WTC11 (cell line): ENCODE data around the gene ADA. TPM values are rescaled to one million over a fixed set of nuclear protein-coding genes. Genes with fewer than 3 reads are reported as not detected.

Experiments
- ATAC-seq: fragments of 200-7000 bp; cut with Tn5 transposase; 2 replicates; pipeline ENCODE4 v1.10.0; 2021; ENCODE audit warnings: mild to moderate bottlenecking, moderate library complexity
- CTCF ChIA-PET: fragments of 300-600 bp; sonication (Branson Sonifier 250); formaldehyde crosslinking; loops from one replicate; lab custom pipeline; 2021; ENCODE audit warnings: antibody characterized with exemption; lab: Charles Lee
- POLR2A ChIA-PET: fragments of 350-600 bp; sonication (Branson Sonifier 250); formaldehyde crosslinking; loops from one replicate; lab custom pipeline; 2021; ENCODE audit warnings: antibody characterized with exemption; lab: Charles Lee
- DNase-seq: peaks from one replicate; pipeline ENCODE4 v3.0.0; 2021; ENCODE audit warnings: low spot score
- H3K27ac Mint-ChIP-seq: 2 replicates; pipeline ENCODE4 v1.8.0; 2021; ENCODE audit warnings: mixed read lengths
- H3K27me3 Mint-ChIP-seq: 2 replicates; pipeline ENCODE4 v1.8.0; 2021; ENCODE audit warnings: low read depth, mild to moderate bottlenecking, moderate library complexity, mixed read lengths
- H3K36me3 Mint-ChIP-seq: 2 replicates; pipeline ENCODE4 v1.8.0; 2021; ENCODE audit warnings: mixed read lengths
- H3K4me1 Mint-ChIP-seq: 2 replicates; pipeline ENCODE4 v1.8.0; 2022; ENCODE audit warnings: mixed read lengths
- H3K4me3 Mint-ChIP-seq: 2 replicates; pipeline ENCODE4 v1.8.0; 2021; ENCODE audit warnings: mild to moderate bottlenecking, moderate library complexity, mixed read lengths
- H3K9me3 Mint-ChIP-seq: 2 replicates; pipeline ENCODE4 v1.8.0; 2021; ENCODE audit warnings: mixed read lengths
- ARID4B ChIP-seq: sonication (generic); formaldehyde crosslinking; IDR thresholded peaks from 2 replicates; pipeline ENCODE4 v1.8.0; 2023; ENCODE audit warnings: missing genetic modification reagents, mild to moderate bottlenecking, borderline replicate concordance
- ATF3 ChIP-seq: sonication (generic); formaldehyde crosslinking; conservative IDR thresholded peaks from 2 replicates; pipeline ENCODE4 v1.8.1; 2022; ENCODE audit warnings: mild to moderate bottlenecking, missing genetic modification reagents
- CBFB ChIP-seq: sonication (generic); formaldehyde crosslinking; IDR thresholded peaks from 2 replicates; pipeline ENCODE4 v1.8.1; 2022; ENCODE audit warnings: mild to moderate bottlenecking, low read depth, missing genetic modification reagents
- E2F5 ChIP-seq: sonication (generic); formaldehyde crosslinking; IDR thresholded peaks from 2 replicates; pipeline ENCODE4 v1.8.1; 2022; ENCODE audit warnings: mild to moderate bottlenecking, moderate library complexity, missing genetic modification reagents
- ELF4 ChIP-seq: sonication (generic); formaldehyde crosslinking; IDR thresholded peaks from 2 replicates; pipeline ENCODE4 v1.8.1; 2022; ENCODE audit warnings: low read depth, mild to moderate bottlenecking, moderate library complexity, missing genetic modification reagents
- ESRRA ChIP-seq: sonication (generic); formaldehyde crosslinking; IDR thresholded peaks from 2 replicates; pipeline ENCODE4 v1.8.1; 2022; ENCODE audit warnings: mild to moderate bottlenecking, missing genetic modification reagents, borderline replicate concordance
- FOXP1 ChIP-seq: sonication (generic); formaldehyde crosslinking; IDR thresholded peaks from 2 replicates; pipeline ENCODE4 v1.8.0; 2022; ENCODE audit warnings: missing genetic modification reagents, mild to moderate bottlenecking, moderate library complexity, borderline replicate concordance
- GABPB1 ChIP-seq: sonication (generic); formaldehyde crosslinking; IDR thresholded peaks from 2 replicates; pipeline ENCODE4 v1.8.1; 2023; ENCODE audit warnings: mild to moderate bottlenecking, missing genetic modification reagents
- IRF2 ChIP-seq: sonication (generic); formaldehyde crosslinking; IDR thresholded peaks from 2 replicates; pipeline ENCODE4 v1.8.0; 2022; ENCODE audit warnings: low read depth, missing genetic modification reagents, borderline replicate concordance
- JAZF1 ChIP-seq: fragments of 250-450 bp; sonication (Bioruptor Pico); IDR thresholded peaks from 2 replicates; pipeline ENCODE4 v1.9.0; 2021; ENCODE audit warnings: moderate library complexity, mild to moderate bottlenecking, inconsistent platforms
- NFATC4 ChIP-seq: fragments of 250-450 bp; sonication (Bioruptor Pico); IDR thresholded peaks from 2 replicates; pipeline ENCODE4 v1.9.0; 2021; ENCODE audit warnings: mild to moderate bottlenecking
- RELA ChIP-seq: sonication (generic); formaldehyde crosslinking; IDR thresholded peaks from 2 replicates; pipeline ENCODE4 v1.8.1; 2022; ENCODE audit warnings: missing genetic modification reagents, mild to moderate bottlenecking, borderline replicate concordance
- SMAD3 ChIP-seq: sonication (generic); formaldehyde crosslinking; IDR thresholded peaks from 2 replicates; pipeline ENCODE4 v1.8.0; 2022; ENCODE audit warnings: missing genetic modification reagents, mild to moderate bottlenecking, borderline replicate concordance
- ZNF423 ChIP-seq: fragments of 250-450 bp; sonication (Bioruptor Pico); IDR thresholded peaks from 2 replicates; pipeline ENCODE4 v2.1.2; 2022; ENCODE audit warnings: mild to moderate bottlenecking, moderate library complexity
- ZNF512 ChIP-seq: sonication (generic); formaldehyde crosslinking; IDR thresholded peaks from 2 replicates; pipeline ENCODE4 v1.8.1; 2022; ENCODE audit warnings: missing genetic modification reagents, borderline replicate concordance
- total RNA-seq: library from RNA; stranded (reverse); gene quantifications from 3 replicates; pipeline ENCODE4 v1.2.3, GENCODE V29; 2021
- TF ChIP-seq, protein P1 (sequence below): sonication (generic); formaldehyde crosslinking; IDR thresholded peaks from 2 replicates; pipeline ENCODE4 v1.8.1; 2023; ENCODE audit warnings: mild to moderate bottlenecking, missing genetic modification reagents
- TF ChIP-seq, protein P2 (sequence below): sonication (generic); formaldehyde crosslinking; IDR thresholded peaks from 2 replicates; pipeline ENCODE4 v1.8.1; 2022; ENCODE audit warnings: low read depth, missing genetic modification reagents, borderline replicate concordance

The ADA gene
- total RNA-seq, 1 experiment from 2014 or later: 19.7 TPM

DNA sequence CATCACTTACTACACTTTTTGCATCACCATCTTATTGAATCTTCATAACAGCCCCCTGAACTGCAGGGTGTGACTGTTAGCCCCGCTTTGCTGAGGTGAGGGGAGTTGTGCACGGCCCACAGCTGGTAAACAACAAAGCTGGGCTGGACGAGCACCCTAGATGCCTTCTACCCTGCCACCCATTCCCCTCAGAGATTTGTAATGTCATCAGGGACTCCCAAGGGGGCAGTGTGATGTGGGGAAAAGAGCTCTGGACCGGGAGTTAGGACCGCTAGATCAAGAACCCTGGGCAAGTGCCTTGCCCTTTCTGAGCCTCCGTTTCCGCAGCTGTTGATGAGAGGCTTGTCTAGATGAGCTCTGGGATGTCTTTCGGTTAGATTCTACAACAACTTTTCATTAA lies 48.2 kb downstream of the ADA start:
- ChIA-PET CTCF (interaction anchor here (0.6 to 1.7 kb wide), 19 partner anchors 10 to 215 kb away, joined by 3 to 13 read pairs (median 4); partner anchors contain the start of genes ADA, PKIG, SERINC3 and TTPAL), POLR2A (no interaction called here)
- no peaks in the 10 kb centered on the region; the same call in 1 of the 2 replicates for H3K36me3 Mint-ChIP-seq
- H3K4me1 Mint-ChIP-seq: peaks cover 10% of the 10 kb centered on the region
- no peak overlapping the region for H3K4me3 Mint-ChIP-seq
- H3K27me3 Mint-ChIP-seq: no peaks in the 10 kb centered on the region
- H3K9me3 Mint-ChIP-seq: peaks cover 7% of the 10 kb centered on the region; the same call in 1 of the 2 replicates
- DNase-seq: peak; percentile 25
- TF ChIP-seq, protein P1, sequence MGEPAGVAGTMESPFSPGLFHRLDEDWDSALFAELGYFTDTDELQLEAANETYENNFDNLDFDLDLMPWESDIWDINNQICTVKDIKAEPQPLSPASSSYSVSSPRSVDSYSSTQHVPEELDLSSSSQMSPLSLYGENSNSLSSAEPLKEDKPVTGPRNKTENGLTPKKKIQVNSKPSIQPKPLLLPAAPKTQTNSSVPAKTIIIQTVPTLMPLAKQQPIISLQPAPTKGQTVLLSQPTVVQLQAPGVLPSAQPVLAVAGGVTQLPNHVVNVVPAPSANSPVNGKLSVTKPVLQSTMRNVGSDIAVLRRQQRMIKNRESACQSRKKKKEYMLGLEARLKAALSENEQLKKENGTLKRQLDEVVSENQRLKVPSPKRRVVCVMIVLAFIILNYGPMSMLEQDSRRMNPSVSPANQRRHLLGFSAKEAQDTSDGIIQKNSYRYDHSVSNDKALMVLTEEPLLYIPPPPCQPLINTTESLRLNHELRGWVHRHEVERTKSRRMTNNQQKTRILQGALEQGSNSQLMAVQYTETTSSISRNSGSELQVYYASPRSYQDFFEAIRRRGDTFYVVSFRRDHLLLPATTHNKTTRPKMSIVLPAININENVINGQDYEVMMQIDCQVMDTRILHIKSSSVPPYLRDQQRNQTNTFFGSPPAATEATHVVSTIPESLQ (CRISPR knock-in tag): no peak
- no peak for TF ChIP-seq ZNF423 (CRISPR knock-in tag)
- no peak for TF ChIP-seq ELF4
- TF ChIP-seq IRF2 (CRISPR knock-in tag): no peak
- no peak for TF ChIP-seq SMAD3 (CRISPR knock-in tag)
- TF ChIP-seq FOXP1 (CRISPR knock-in tag): no peak
- no peak for TF ChIP-seq RELA
- TF ChIP-seq GABPB1 (CRISPR knock-in tag): no peak
- TF ChIP-seq, protein P2, sequence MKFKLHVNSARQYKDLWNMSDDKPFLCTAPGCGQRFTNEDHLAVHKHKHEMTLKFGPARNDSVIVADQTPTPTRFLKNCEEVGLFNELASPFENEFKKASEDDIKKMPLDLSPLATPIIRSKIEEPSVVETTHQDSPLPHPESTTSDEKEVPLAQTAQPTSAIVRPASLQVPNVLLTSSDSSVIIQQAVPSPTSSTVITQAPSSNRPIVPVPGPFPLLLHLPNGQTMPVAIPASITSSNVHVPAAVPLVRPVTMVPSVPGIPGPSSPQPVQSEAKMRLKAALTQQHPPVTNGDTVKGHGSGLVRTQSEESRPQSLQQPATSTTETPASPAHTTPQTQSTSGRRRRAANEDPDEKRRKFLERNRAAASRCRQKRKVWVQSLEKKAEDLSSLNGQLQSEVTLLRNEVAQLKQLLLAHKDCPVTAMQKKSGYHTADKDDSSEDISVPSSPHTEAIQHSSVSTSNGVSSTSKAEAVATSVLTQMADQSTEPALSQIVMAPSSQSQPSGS: no peak
- TF ChIP-seq CBFB: no peak
- TF ChIP-seq JAZF1 (CRISPR knock-in tag): no peak
- no peak for TF ChIP-seq NFATC4 (CRISPR knock-in tag)
- TF ChIP-seq ZNF512: no peak
- TF ChIP-seq ESRRA: no peak
- TF ChIP-seq ARID4B (CRISPR knock-in tag): no peak
- no peak for TF ChIP-seq E2F5
- TF ChIP-seq ATF3: no peak
- ATAC-seq: peak; percentile 63
- H3K27ac Mint-ChIP-seq: no peak overlapping the region
